ENCODE data around the gene SRD5A2.

- TF ChIP-seq CTCF (IDR thresholded peaks at IDR 0.05; ENCODE audit: insufficient read depth, low read depth, low read length) (no peak), EZH2 (IDR thresholded peaks at IDR 0.05; ENCODE audit: insufficient read depth, low read length) (no peak)
Measured at GRCh38 chr2:31476511-31477180, 104.1 kb downstream of the SRD5A2 start.

All from astrocyte (in vitro differentiated cells and primary cell).